ENCODE results near the gene CETP.
A peak's percentile ranks its signal among the peaks of the same experiment; 100 is the strongest.

The CETP gene

DNA sequence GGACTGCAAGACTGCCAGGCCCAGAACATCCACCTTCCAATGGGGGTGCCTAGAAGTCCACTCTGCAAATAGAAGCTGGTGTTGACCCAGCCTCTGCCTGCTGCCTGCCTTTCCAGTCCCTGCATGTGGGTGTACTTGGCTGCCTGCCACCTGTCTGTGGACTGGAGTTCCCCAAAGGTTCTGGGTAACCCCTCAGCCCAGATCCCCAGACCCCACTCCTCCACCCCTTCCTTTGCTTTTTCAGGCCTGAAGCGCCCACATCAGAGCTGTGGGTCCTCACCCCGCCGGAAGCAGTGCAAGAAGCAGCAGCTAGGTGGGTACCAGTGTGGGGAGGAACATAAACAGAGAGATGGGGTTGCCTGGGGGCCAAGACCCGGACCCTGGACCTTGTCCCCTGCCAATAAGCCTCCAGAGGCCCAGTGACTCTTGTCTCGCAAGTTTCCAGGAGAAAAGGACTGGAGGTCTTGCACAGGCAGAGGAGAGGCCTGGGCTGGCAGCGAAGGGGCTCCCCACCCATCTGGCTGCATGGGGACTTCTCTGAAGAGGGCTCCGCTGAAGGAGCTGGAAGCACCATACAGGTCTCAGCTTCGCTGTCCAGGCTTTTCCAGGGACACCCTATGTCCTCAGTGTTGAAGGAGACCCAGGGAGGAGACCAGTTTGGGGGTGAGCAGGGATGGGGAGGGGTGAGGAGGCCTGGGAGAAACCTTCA, 61.9 kb downstream of the CETP start:
- peak; percentile 55 for DNase-seq (ENCODE audit: low read depth)

GRCh38 chr16:57024894-57025680, 63.3 kb downstream of the CETP start:
- DNase-seq (ENCODE audit: low read depth): no peak

DNA sequence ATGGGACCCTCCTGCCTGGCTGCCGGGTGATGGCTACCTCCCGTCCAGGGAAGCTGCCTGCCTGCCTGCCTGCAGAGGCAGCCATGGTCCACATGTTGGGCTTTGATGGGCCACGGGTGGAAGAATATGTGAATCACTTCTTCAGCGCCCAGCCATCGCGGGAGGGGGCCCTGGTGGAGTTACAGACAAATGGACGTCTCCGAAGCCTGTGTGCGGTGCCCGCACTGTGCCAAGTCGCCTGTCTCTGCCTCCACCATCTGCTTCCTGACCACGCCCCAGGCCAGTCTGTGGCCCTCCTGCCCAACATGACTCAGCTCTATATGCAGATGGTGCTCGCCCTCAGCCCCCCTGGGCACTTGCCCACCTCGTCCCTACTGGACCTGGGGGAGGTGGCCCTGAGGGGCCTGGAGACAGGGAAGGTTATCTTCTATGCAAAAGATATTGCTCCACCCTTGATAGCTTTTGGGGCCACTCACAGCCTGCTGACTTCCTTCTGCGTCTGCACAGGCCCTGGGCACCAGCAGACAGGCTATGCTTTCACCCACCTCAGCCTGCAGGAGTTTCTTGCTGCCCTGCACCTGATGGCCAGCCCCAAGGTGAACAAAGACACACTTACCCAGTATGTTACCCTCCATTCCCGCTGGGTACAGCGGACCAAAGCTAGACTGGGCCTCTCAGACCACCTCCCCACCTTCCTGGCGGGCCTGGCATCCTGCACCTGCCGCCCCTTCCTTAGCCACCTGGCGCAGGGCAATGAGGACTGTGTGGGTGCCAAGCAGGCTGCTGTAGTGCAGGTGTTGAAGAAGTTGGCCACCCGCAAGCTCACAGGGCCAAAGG, 64.4 kb downstream of the CETP start:
- no peak for DNase-seq (ENCODE audit: low read depth)

DNA sequence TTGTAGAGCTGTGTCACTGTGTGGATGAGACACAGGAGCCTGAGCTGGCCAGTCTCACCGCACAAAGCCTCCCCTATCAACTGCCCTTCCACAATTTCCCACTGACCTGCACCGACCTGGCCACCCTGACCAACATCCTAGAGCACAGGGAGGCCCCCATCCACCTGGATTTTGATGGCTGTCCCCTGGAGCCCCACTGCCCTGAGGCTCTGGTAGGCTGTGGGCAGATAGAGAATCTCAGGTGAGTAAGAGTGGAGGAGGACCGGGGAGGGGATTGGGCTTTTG, 65.0 kb downstream of the CETP start:
- DNase-seq (ENCODE audit: low read depth): no peak

GRCh38 chr16:57027067-57027466, 65.3 kb downstream of the CETP start:
- no peak for DNase-seq (ENCODE audit: low read depth)

DNA sequence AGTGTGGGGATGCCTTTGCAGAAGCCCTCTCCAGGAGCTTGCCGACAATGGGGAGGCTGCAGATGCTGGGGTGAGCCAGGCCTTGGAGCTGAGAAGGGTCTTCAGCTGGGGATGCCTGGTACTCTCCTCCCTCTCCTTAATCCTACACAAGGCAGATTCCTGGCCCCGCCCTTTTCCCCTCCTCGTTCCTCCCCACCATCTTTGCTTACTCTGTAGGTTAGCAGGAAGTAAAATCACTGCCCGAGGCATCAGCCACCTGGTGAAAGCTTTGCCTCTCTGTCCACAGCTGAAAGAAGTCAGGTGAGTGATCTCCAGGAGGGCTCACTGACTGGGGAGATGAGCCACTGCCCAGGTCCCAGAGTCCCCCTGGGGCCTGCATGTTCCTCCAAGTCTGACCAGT, 66.3 kb downstream of the CETP start:
- no peak for DNase-seq (ENCODE audit: low read depth)

- no peak for DNase-seq (ENCODE audit: low read depth)
Observed at GRCh38 chr16:57029161-57030160, 67.7 kb downstream of the CETP start.

- DNase-seq (ENCODE audit: low read depth): no peak
Observed at GRCh38 chr16:57030346-57030902, 68.7 kb downstream of the CETP start.

DNA sequence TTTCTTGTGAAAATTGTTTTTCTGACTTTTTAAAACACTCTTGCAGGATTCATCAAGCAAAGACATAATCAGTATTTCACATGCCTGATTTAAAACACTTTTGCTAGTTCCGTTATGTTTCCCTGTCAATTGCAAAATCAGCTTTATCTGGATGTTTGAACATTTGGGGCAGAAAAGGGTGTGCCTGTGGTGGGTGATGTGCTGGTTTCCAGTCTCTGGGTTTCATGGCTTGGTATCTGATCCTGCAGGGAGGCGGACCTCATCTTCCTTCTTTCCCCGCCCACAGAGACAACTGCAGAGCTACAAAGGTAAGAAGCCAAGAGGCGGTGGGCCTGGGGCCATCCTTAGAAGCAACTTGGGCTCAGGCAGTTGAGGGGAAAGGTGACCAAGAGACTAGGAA, 69.4 kb downstream of the CETP start:
- DNase-seq (ENCODE audit: low read depth): no peak

DNA sequence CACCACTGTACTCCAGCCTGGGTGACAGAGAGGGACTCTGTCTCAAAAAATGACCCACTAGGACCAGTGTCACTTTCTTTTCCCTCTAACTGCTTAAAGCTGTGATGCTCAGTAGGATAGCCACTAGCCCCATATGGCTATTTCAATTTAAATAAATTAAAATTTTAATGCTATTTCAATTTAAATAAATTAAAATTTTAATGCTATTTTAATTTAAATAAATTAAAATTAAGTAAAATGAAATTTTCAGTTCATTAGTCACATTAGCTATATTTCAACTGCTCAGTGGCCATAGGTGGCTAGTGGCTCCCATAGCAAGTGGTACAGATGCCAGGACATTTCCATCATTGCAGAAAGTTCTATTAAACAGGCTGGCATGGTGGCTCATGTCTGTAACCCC, 70.6 kb downstream of the CETP start:
- DNase-seq (ENCODE audit: low read depth): no peak

DNA sequence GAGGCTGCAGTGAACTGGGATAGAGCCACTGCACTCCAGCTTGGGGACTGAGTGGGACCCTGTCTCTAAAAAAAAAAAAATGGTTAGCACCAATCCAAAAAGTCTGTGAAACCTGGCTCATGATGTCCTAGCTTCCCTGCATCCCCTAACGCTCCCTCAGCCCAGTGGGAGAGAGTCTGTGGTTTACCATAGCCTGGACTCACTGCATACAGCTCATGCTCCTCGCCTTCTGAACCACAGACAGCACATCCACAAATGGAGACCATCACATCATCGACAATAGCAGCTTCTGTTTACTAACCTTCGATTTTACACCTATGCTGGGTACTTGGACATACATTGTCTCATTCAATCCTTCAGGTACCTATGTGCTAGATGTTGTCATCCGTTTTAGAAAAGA, 71.2 kb downstream of the CETP start:
- DNase-seq (ENCODE audit: low read depth): no peak

All from stimulated activated CD4-positive, alpha-beta T cell treated with anti-CD3 and anti-CD28 coated beads, Interleukin-2, amount 100 ng/mL, for 4 hours (primary cell).